Measurements from ENCODE around the gene ZNF566.

GRCh38 chr19:36488846-36489117, 579 bp downstream of the ZNF566 start:
- TF ChIP-seq CTCF (IDR thresholded peaks at IDR 0.05) (no peak), EP300 (IDR thresholded peaks at IDR 0.05) (no peak), POLR2AphosphoS5 (IDR thresholded peaks at IDR 0.05) (no peak)

Measured in esophagus muscularis mucosa (tissue), 4 donors.